ENCODE measurements around the gene KIAA2012.
A peak's percentile ranks its signal among the peaks of the same experiment; 100 is the strongest.

KIAA2012 gene

GRCh38 chr2:202157211-202157990 lies 84.3 kb downstream of the KIAA2012 start:
- DNase-seq, result no peak

- DNase-seq, result no peak
Measured at GRCh38 chr2:202158796-202159195, 85.7 kb downstream of the KIAA2012 start.

GRCh38 chr2:202161151-202161835 lies 88.2 kb downstream of the KIAA2012 start:
- DNase-seq, result no peak

DNA sequence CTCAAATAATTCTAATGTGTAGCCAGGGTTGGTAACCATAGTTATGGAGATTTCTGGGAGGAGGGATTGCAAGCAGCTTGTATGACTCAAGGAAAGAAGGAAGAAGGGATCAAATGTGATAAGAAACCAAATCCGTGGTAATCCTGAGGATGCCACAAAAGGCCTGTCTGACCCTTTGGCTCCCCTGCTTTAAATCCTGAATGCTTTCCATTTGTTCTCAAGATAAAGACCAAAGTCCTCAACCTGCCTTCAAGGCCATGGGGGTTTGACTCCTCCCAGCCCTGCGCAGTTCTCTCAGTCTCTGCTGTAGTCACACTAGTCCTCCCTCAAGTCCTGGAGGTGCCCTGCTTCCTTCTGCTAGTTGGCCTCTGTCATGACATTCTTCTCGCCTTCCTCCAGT lies 91.4 kb downstream of the KIAA2012 start:
- no peak for DNase-seq

- DNase-seq, result no peak
Measured at GRCh38 chr2:202165208-202165607, 92.2 kb downstream of the KIAA2012 start.

- no peak for DNase-seq
Measured at GRCh38 chr2:202165945-202166344, 92.9 kb downstream of the KIAA2012 start.

DNA sequence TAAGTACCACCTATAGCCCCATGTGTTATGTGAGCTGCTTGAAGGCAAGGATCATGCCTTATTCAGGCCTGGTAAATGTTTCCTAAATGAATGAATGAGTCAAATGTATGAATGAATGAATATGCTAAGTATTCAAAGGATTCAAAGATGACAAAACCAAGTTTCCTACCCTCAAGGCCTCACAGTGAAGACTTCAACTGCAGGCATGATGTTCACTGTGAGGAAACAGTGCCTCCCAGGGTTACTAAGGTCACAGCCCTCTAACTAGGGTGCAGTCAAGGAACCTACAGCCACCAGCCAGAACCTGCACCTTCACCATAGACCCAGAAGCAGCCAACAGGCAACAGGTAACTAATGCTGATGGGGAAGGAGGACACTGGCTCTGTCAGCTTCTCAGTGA lies 96.1 kb downstream of the KIAA2012 start:
- no peak for DNase-seq

GRCh38 chr2:202169832-202170424 lies 96.9 kb downstream of the KIAA2012 start:
- DNase-seq, result no peak

GRCh38 chr2:202171241-202171825 lies 98.3 kb downstream of the KIAA2012 start:
- no peak for DNase-seq

DNA sequence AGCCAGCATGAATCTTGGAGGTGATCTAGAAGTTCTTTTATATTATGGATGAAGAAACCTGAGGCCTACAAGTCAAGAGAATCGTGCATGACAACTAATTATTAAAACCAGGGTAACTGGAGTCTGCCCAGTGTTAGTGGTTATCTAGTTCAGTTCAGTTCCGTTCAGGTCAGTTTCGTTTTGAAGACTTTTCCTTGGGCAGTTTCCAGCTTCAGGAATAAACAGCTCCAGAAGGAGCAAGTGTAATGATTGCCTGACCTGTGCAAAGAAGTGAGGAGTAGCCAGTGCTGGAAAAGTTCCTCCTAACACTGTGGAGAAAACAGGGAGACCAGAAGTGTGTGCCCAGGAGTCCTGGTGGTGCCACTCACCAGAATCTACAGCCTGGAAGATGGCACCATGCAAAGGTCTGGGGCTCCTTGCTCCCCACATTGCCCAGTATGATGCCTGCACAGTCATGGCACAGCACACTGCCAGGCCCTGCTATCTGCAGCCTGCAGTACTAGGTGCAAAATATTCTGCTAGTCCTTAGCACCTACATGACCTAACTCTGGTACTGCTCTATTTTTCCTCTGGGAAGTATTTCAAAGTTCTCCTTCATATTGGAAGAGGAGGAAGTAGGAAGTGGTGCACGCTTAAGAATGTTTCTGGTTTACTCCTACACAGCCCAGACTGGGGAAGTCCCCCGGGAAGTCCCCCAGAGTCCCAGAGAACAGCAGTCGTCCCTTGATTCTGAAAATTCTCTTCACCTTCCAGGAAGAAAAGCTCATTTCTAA lies 99.6 kb downstream of the KIAA2012 start:
- DNase-seq, result no peak

- DNase-seq, result peak; percentile 39
Measured at GRCh38 chr2:202178346-202178958, 105.4 kb downstream of the KIAA2012 start.

- no peak for DNase-seq
Measured at GRCh38 chr2:202184557-202184956, 111.5 kb downstream of the KIAA2012 start.

- DNase-seq, result no peak
Measured at GRCh38 chr2:202185156-202185555, 112.1 kb downstream of the KIAA2012 start.

- DNase-seq, result no peak
Measured at GRCh38 chr2:202186641-202187202, 113.7 kb downstream of the KIAA2012 start.

- no peak for DNase-seq
Measured at GRCh38 chr2:202187570-202187969, 114.5 kb downstream of the KIAA2012 start.

DNA sequence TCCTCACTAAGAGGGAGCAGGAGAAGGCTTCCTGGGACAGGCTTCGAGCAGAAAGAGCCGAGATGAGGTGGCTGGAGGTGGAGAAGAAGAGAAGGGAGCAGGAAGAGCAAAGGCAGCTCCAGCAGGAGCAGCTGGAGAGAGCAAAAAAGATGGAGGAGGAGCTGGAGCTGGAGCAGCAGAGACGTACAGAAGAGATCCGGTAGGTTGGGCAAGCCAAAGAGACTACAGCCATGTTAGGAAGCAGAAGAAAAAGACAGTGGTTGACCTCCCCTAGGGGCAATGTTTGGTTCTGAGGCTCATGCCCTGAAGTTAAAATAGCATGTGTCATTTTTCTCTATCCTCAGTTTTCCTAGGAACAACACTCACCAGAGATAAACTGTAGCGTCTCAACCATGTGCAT lies 120.2 kb downstream of the KIAA2012 start:
- DNase-seq, result no peak

DNA sequence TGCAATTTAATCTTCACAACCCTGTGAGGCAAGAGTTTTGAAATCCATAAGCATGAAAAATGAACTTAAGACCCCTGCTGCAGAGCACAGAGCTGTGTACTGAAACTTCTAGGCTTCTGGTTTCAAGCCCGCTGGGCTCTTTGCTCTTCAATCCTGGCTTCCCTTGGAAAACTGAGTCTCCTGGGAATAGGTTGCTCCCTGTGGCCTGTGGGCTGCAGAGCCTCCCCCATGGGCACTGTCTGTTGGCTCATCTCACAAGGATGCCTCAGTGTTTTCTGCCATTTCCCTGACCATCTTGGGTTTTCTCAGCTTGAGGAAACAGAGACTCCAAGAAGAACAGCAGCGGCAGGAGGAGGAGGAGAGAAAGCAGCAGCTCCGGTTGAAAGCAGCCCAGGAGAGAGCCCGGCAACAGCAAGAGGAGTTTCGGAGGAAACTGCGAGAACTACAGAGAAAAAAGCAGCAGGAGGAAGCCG lies 120.9 kb downstream of the KIAA2012 start:
- no peak for DNase-seq

GRCh38 chr2:202194418-202194817 lies 121.4 kb downstream of the KIAA2012 start:
- no peak for DNase-seq

- DNase-seq, result no peak
Measured at GRCh38 chr2:202196727-202197126, 123.7 kb downstream of the KIAA2012 start.

DNA sequence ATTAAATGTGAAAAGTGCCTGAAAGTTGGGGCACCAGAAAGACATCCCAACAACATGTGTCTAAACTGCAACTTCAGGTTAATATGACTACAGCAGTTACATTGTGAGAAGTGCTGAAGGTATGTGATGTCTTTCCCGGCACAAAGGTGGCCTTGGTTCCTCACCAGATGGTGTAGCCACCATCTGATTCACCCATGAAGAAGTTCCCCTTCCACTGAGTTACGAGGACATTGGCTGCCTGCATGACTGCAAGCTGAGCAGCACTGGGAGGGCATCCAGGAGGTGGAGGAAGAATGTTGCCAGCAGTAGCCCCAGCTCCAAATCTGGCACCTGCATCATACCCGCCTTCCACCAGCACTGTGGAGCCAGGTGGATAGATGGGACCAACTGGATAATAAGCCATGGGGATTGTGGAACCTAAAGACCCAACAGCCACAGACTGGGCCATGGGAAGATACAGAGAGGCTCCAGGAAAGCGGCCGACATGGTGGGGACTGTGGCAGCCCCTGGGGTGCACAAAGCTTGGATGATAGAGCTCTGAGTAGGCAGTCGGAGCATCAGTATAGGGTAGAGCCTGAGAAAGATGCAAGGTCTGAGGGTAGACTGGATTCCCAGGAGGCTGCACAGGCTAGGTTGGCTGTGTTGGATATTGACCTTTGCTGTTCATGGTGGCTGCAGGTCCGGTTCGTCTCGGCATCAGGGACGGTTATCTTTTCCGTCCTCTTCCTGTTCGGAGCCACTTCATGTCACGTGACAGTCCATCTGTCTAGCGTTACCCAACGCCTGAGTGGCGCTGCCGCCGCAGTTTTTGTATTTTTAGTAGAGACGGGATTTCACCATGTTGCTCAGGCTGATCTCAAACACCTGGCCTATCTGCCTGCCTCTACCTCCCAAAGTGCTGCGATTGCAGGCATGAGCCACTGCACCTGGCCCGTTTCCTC lies 128.4 kb downstream of the KIAA2012 start:
- no peak for DNase-seq

DNA sequence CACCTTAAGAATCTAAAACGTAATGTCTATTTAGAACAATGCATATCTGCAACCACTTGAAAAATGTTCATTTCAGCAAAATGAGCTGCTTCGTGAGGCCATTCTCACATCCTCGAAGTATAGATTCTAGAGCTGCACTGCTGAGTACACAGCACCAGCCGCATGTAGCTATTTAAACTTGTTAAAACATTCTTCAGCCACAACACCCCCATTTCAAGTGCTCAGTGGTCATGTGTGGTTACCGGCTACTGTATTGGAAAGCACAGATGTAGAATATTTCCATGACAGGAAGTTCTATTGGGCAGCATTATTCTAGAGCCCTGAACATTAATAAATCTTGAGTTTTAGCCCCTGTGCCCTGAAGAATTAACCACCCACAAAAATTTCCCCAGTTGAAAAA lies 130.3 kb downstream of the KIAA2012 start:
- DNase-seq, result no peak
